ENCODE data around the gene SASH3.

SASH3 gene

GRCh38 chrX:129818123-129818522, 38.4 kb downstream of the SASH3 start:
- no peak for DNase-seq

GRCh38 chrX:129823115-129823514, 43.4 kb downstream of the SASH3 start:
- no peak for DNase-seq

GRCh38 chrX:129823522-129823921, 43.8 kb downstream of the SASH3 start:
- DNase-seq, result no peak

GRCh38 chrX:129824620-129825019, 44.9 kb downstream of the SASH3 start:
- DNase-seq, result no peak

- no peak for DNase-seq
These were observed 46.2 kb downstream of the SASH3 start for GRCh38 chrX:129825746-129826505.

- DNase-seq, result no peak
These were observed 50.7 kb downstream of the SASH3 start for GRCh38 chrX:129830494-129830893.

- DNase-seq, result no peak
These were observed 51.5 kb downstream of the SASH3 start for GRCh38 chrX:129831091-129831885.

GRCh38 chrX:129833153-129833990, 53.6 kb downstream of the SASH3 start:
- DNase-seq, result no peak

GRCh38 chrX:129836827-129837226, 57.1 kb downstream of the SASH3 start:
- no peak for DNase-seq

GRCh38 chrX:129840344-129840743, 60.6 kb downstream of the SASH3 start:
- DNase-seq, result no peak

- no peak for DNase-seq
These were observed 62.9 kb downstream of the SASH3 start for GRCh38 chrX:129842510-129843208.

- DNase-seq, result no peak
These were observed 63.4 kb downstream of the SASH3 start for GRCh38 chrX:129843209-129843458.

- peak; percentile 65 for DNase-seq
These were observed 63.9 kb downstream of the SASH3 start, which contains the start of gene ZDHHC9 for GRCh38 chrX:129843459-129844306. Gene ZDHHC9, minus strand, starts transcription at chrX:129843886. Its CDS starts 1,941 bp downstream, at chrX:129841945.

Data from NCI-H2171 (cell line).